HepG2 (cell line): ENCODE data around the gene GALR3. TPM values are rescaled to one million over a fixed set of nuclear protein-coding genes. Genes with fewer than 3 reads are reported as not detected.

ENCODE experiments used
- ADNP ChIP-seq: sonication (generic); formaldehyde crosslinking; IDR thresholded peaks from 2 replicates; pipeline ENCODE4 v1.4.0; 2020; ENCODE audit warnings: missing genetic modification reagents
- ARID3A ChIP-seq: IDR thresholded peaks from 2 replicates; pipeline ENCODE4 v1.6.1; 2012; ENCODE audit warnings: low read depth, low read length, improper control_type of control experiment
- CBX1 ChIP-seq: IDR thresholded peaks from one replicate; pipeline ENCODE4 v1.6.1; 2016; ENCODE audit warnings: antibody characterized with exemption, low read depth
- ESRRA ChIP-seq: sonication (generic); formaldehyde crosslinking; IDR thresholded peaks from 2 replicates; pipeline ENCODE4 v1.5.1; 2020; ENCODE audit warnings: mild to moderate bottlenecking, low read depth, missing genetic modification reagents
- HDAC2 ChIP-seq: sonication (generic); formaldehyde crosslinking; IDR thresholded peaks from 2 replicates; pipeline ENCODE4 v1.4.0; 2020; ENCODE audit warnings: missing genetic modification reagents
- KAT7 ChIP-seq: IDR thresholded peaks from 2 replicates; pipeline ENCODE4 v1.6.1; 2018; ENCODE audit warnings: borderline replicate concordance, missing compliant biosample characterization
- KLF11 ChIP-seq: IDR thresholded peaks from 2 replicates; pipeline ENCODE4 v1.6.1; 2016; ENCODE audit warnings: missing compliant biosample characterization
- KLF9 ChIP-seq: IDR thresholded peaks from 2 replicates; pipeline ENCODE4 v1.6.1; 2016; ENCODE audit warnings: low read depth
- KMT2B ChIP-seq: IDR thresholded peaks from 2 replicates; pipeline ENCODE4 v1.6.1; 2016; ENCODE audit warnings: missing genetic modification reagents, missing compliant biosample characterization
- MEIS1 ChIP-seq: sonication (generic); formaldehyde crosslinking; IDR thresholded peaks from 2 replicates; pipeline ENCODE4 v1.9.0; 2021; ENCODE audit warnings: mild to moderate bottlenecking, missing genetic modification reagents, moderate library complexity, borderline replicate concordance
- MTA1 ChIP-seq: sonication (generic); formaldehyde crosslinking; IDR thresholded peaks from 2 replicates; pipeline ENCODE4 v1.4.0; 2020; ENCODE audit warnings: missing genetic modification reagents, mild to moderate bottlenecking, borderline replicate concordance
- MYC ChIP-seq: sonication (generic); formaldehyde crosslinking; IDR thresholded peaks from 2 replicates; pipeline ENCODE4 v1.9.0; 2021; ENCODE audit warnings: missing genetic modification reagents, borderline replicate concordance
- NFE2 ChIP-seq: sonication (generic); formaldehyde crosslinking; IDR thresholded peaks from 2 replicates; pipeline ENCODE4 v1.4.0; 2020; ENCODE audit warnings: missing genetic modification reagents
- RBAK ChIP-seq: sonication (generic); formaldehyde crosslinking; IDR thresholded peaks from 2 replicates; pipeline ENCODE4 v1.5.1; 2020; ENCODE audit warnings: mild to moderate bottlenecking, missing genetic modification reagents
- RBM39 ChIP-seq: fragments of 200-400 bp; formaldehyde crosslinking; IDR thresholded peaks from one replicate; pipeline ENCODE4 v1.6.1; 2018; ENCODE audit warnings: antibody characterized with exemption, mild to moderate bottlenecking, low read depth, low read length; ENCODE audit not compliant: poor library complexity, severe bottlenecking
- RCOR2 ChIP-seq: IDR thresholded peaks from 2 replicates; pipeline ENCODE4 v1.6.1; 2016; ENCODE audit warnings: missing biosample characterization, missing genetic modification reagents
- SCMH1 ChIP-seq: sonication (generic); formaldehyde crosslinking; IDR thresholded peaks from 2 replicates; pipeline ENCODE4 v1.9.0; 2021; ENCODE audit warnings: missing genetic modification reagents, mild to moderate bottlenecking, borderline replicate concordance
- SMC3 ChIP-seq: IDR thresholded peaks from 2 replicates; pipeline ENCODE4 v1.6.1; 2011; ENCODE audit warnings: low read length, improper control_type of control experiment
- SOX13 ChIP-seq, 3 experiments: fragments of 450-650 bp in 1 of 3; sonication (generic) in 1 of 3; formaldehyde crosslinking in 1 of 3; IDR thresholded peaks in 2 of 3; conservative IDR thresholded peaks in 1 of 3; 2 replicates each; pipeline versions ENCODE4 v1.5.0 to v1.6.1; 2016 to 2020; ENCODE audit warnings: antibody characterized with exemption in 1 of 3, mild to moderate bottlenecking in 1 of 3, missing compliant biosample characterization in 1 of 3, missing genetic modification reagents in 1 of 3, moderate library complexity in 1 of 3
- ZFP36L1 ChIP-seq: sonication (generic); formaldehyde crosslinking; IDR thresholded peaks from 2 replicates; pipeline ENCODE4 v1.8.0; 2022; ENCODE audit warnings: mild to moderate bottlenecking, missing genetic modification reagents, moderate library complexity
- ZNF207 ChIP-seq: fragments of 450-650 bp; IDR thresholded peaks from 2 replicates; pipeline ENCODE4 v1.6.1; 2016; ENCODE audit warnings: antibody characterized with exemption, borderline replicate concordance
- ZNF235 ChIP-seq: sonication (generic); formaldehyde crosslinking; IDR thresholded peaks from 2 replicates; pipeline ENCODE4 v1.8.1; 2023; ENCODE audit warnings: mild to moderate bottlenecking, missing genetic modification reagents, borderline replicate concordance
- ZNF253 ChIP-seq: sonication (generic); formaldehyde crosslinking; IDR thresholded peaks from 2 replicates; pipeline ENCODE4 v1.8.0; 2022; ENCODE audit warnings: mild to moderate bottlenecking, missing genetic modification reagents, borderline replicate concordance
- ZNF260 ChIP-seq: sonication (generic); formaldehyde crosslinking; IDR thresholded peaks from 2 replicates; pipeline ENCODE4 v1.4.0; 2020; ENCODE audit warnings: missing genetic modification reagents, low read depth, mild to moderate bottlenecking, borderline replicate concordance
- ZNF274 ChIP-seq: sonication (generic); formaldehyde crosslinking; IDR thresholded peaks from 2 replicates; pipeline ENCODE4 v1.5.1; 2020; ENCODE audit warnings: mild to moderate bottlenecking, missing genetic modification reagents
- ZNF430 ChIP-seq: sonication (generic); formaldehyde crosslinking; IDR thresholded peaks from 2 replicates; pipeline ENCODE4 v1.9.0; 2021; ENCODE audit warnings: mild to moderate bottlenecking, missing genetic modification reagents
- ZNF580 ChIP-seq: IDR thresholded peaks from 2 replicates; pipeline ENCODE4 v1.6.1; 2016; ENCODE audit warnings: low read depth, borderline replicate concordance
- ZNF619 ChIP-seq: sonication (generic); formaldehyde crosslinking; IDR thresholded peaks from 2 replicates; pipeline ENCODE4 v1.4.0; 2020; ENCODE audit warnings: mild to moderate bottlenecking, missing genetic modification reagents
- ZSCAN22 ChIP-seq: sonication (generic); formaldehyde crosslinking; IDR thresholded peaks from 2 replicates; pipeline ENCODE4 v1.4.0; 2020; ENCODE audit warnings: mild to moderate bottlenecking, missing genetic modification reagents
- polyA plus RNA-seq, 8 experiments: library from polyadenylated mRNA; depleted of rRNA in 3 of 8; stranded (reverse) in 7 of 8; unstranded in 1 of 8; fragments of >200 nt; fragmentation: Illumina TruSeq in 4 of 8; extraction: Trizol in 4 of 8; gene quantifications; 2 replicates each; pipeline versions ENCODE4 v1.2.1 to v1.2.3, GENCODE V29; 2011 to 2016; ENCODE audit warnings: low read depth in 4 of 8, missing spikeins in 1 of 8, mixed read lengths in 1 of 8; ENCODE audit not compliant: insufficient read depth in 1 of 8
- total RNA-seq, 5 experiments: library from RNA; depleted of rRNA; stranded (reverse); fragments of >200 nt; fragmentation: Illumina TruSeq; extraction: Trizol; gene quantifications; 2 replicates each; pipeline ENCODE4 v1.2.3, GENCODE V29; 2016; ENCODE audit warnings: low read depth in 1 of 5
- TF ChIP-seq, protein P1 (sequence below): sonication (generic); formaldehyde crosslinking; IDR thresholded peaks from 2 replicates; pipeline ENCODE4 v1.5.1; 2020; ENCODE audit warnings: missing genetic modification reagents, mild to moderate bottlenecking, borderline replicate concordance

Gene GALR3
- total and polyA plus RNA-seq, 2 of the 13 experiments (the other 11 are each of a cell fraction or from before 2014, with no cell fraction given), result 0.13 TPM; not detected in 1

- TF ChIP-seq, protein P1, sequence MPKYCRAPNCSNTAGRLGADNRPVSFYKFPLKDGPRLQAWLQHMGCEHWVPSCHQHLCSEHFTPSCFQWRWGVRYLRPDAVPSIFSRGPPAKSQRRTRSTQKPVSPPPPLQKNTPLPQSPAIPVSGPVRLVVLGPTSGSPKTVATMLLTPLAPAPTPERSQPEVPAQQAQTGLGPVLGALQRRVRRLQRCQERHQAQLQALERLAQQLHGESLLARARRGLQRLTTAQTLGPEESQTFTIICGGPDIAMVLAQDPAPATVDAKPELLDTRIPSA (CRISPR knock-in tag), result 0 out of 2 replicates have a peak, but pooled peaks have one; percentile 40
- TF ChIP-seq SMC3 (no peak), KMT2B (CRISPR knock-in tag) (peak; percentile 81; the same call in 1 of the 2 replicates), ARID3A (no peak), SOX13 (IDR thresholded peaks at IDR 0.05) (no peak), SOX13 (CRISPR knock-in tag; conservative IDR thresholded peaks at IDR 0.05 in 1 of 2, IDR thresholded peaks at IDR 0.05 in 1 of 2) (peak in 1 of 2 experiments; percentile 47; a peak in 1 of 4 replicates), NFE2 (CRISPR knock-in tag) (no peak), ZSCAN22 (CRISPR knock-in tag) (no peak), MEIS1 (CRISPR knock-in tag) (no peak; the same call in 1 of the 2 replicates), KLF11 (no peak), HDAC2 (CRISPR knock-in tag) (peak; percentile 60; the same call in 1 of the 2 replicates), ZNF253 (no peak), CBX1 (no peak), RBM39 (no peak), ZNF580 (CRISPR knock-in tag) (no peak), ESRRA (CRISPR knock-in tag) (no peak), ZNF260 (CRISPR knock-in tag) (no peak), ZFP36L1 (CRISPR knock-in tag) (no peak), ADNP (no peak), MYC (CRISPR knock-in tag) (peak; percentile 83; the same call in 1 of the 2 replicates), ZNF430 (CRISPR knock-in tag) (peak; percentile 59; the same call in 1 of the 2 replicates), ZNF619 (no peak), ZNF274 (CRISPR knock-in tag) (no peak; the same call in 1 of the 2 replicates), RCOR2 (CRISPR knock-in tag) (no peak), ZNF207 (no peak), ZNF235 (CRISPR knock-in tag) (no peak), KAT7 (CRISPR knock-in tag) (peak; percentile 87; the same call in 1 of the 2 replicates), RBAK (CRISPR knock-in tag) (no peak), SCMH1 (CRISPR knock-in tag) (no peak), KLF9 (CRISPR knock-in tag) (0 out of 2 replicates have a peak, but pooled peaks have one; percentile 53), MTA1 (no peak; the same call in 1 of the 2 replicates)
Measured at GRCh38 chr22:37849089-37849751, 26.0 kb downstream of the GALR3 start, which contains the start of gene EIF3L (continued).
